WTC11 (cell line): ENCODE measurements around the gene OXSR1. TPM values are rescaled to one million over a fixed set of nuclear protein-coding genes. Genes with fewer than 3 reads are reported as not detected.
"Not testable (repeated sequence)": the region's sequence is repeated elsewhere in the genome, so short reads cannot be mapped to it uniquely, and the experiment has no call there.

Experiments
- ATAC-seq: fragments of 200-7000 bp; cut with Tn5 transposase; 2 replicates; pipeline ENCODE4 v1.10.0; 2021; ENCODE audit warnings: mild to moderate bottlenecking, moderate library complexity
- CTCF ChIA-PET: fragments of 300-600 bp; sonication (Branson Sonifier 250); formaldehyde crosslinking; loops from one replicate; lab custom pipeline; 2021; ENCODE audit warnings: antibody characterized with exemption; lab: Charles Lee
- POLR2A ChIA-PET: fragments of 350-600 bp; sonication (Branson Sonifier 250); formaldehyde crosslinking; loops from one replicate; lab custom pipeline; 2021; ENCODE audit warnings: antibody characterized with exemption; lab: Charles Lee
- DNase-seq: peaks from one replicate; pipeline ENCODE4 v3.0.0; 2021; ENCODE audit warnings: low spot score
- H3K27ac Mint-ChIP-seq: 2 replicates; pipeline ENCODE4 v1.8.0; 2021; ENCODE audit warnings: mixed read lengths
- H3K27me3 Mint-ChIP-seq: 2 replicates; pipeline ENCODE4 v1.8.0; 2021; ENCODE audit warnings: low read depth, mild to moderate bottlenecking, moderate library complexity, mixed read lengths
- H3K36me3 Mint-ChIP-seq: 2 replicates; pipeline ENCODE4 v1.8.0; 2021; ENCODE audit warnings: mixed read lengths
- H3K4me1 Mint-ChIP-seq: 2 replicates; pipeline ENCODE4 v1.8.0; 2022; ENCODE audit warnings: mixed read lengths
- H3K4me3 Mint-ChIP-seq: 2 replicates; pipeline ENCODE4 v1.8.0; 2021; ENCODE audit warnings: mild to moderate bottlenecking, moderate library complexity, mixed read lengths
- H3K9me3 Mint-ChIP-seq: 2 replicates; pipeline ENCODE4 v1.8.0; 2021; ENCODE audit warnings: mixed read lengths
- CREB1 ChIP-seq: sonication (generic); formaldehyde crosslinking; IDR thresholded peaks from 2 replicates; pipeline ENCODE4 v1.8.0; 2023; ENCODE audit warnings: mild to moderate bottlenecking, missing genetic modification reagents
- EMX1 ChIP-seq: fragments of 250-450 bp; sonication (Bioruptor Pico); IDR thresholded peaks from 2 replicates; pipeline ENCODE4 v1.8.0; 2021; ENCODE audit warnings: mild to moderate bottlenecking
- FOXP1 ChIP-seq: sonication (generic); formaldehyde crosslinking; IDR thresholded peaks from 2 replicates; pipeline ENCODE4 v1.8.0; 2022; ENCODE audit warnings: missing genetic modification reagents, mild to moderate bottlenecking, moderate library complexity, borderline replicate concordance
- GTF2I ChIP-seq: fragments of 250-450 bp; sonication (Bioruptor Pico); conservative IDR thresholded peaks from 2 replicates; pipeline ENCODE4 v1.4.0; 2021; ENCODE audit warnings: mild to moderate bottlenecking
- HMGA2 ChIP-seq: fragments of 250-450 bp; sonication (Bioruptor Pico); IDR thresholded peaks from 2 replicates; pipeline ENCODE4 v1.4.0; 2021; ENCODE audit warnings: mild to moderate bottlenecking, moderate library complexity
- IRF2 ChIP-seq: sonication (generic); formaldehyde crosslinking; IDR thresholded peaks from 2 replicates; pipeline ENCODE4 v1.8.0; 2022; ENCODE audit warnings: low read depth, missing genetic modification reagents, borderline replicate concordance
- MYBL2 ChIP-seq: sonication (generic); formaldehyde crosslinking; IDR thresholded peaks from 2 replicates; pipeline ENCODE4 v1.8.1; 2023; ENCODE audit warnings: mild to moderate bottlenecking, moderate library complexity, missing genetic modification reagents
- NR2C2 ChIP-seq: sonication (generic); formaldehyde crosslinking; IDR thresholded peaks from 2 replicates; pipeline ENCODE4 v1.8.0; 2022; ENCODE audit warnings: mild to moderate bottlenecking, missing genetic modification reagents
- NR3C1 ChIP-seq: sonication (generic); formaldehyde crosslinking; conservative IDR thresholded peaks from 2 replicates; pipeline ENCODE4 v1.8.1; 2023; ENCODE audit warnings: low read depth, mild to moderate bottlenecking, missing genetic modification reagents
- SOX15 ChIP-seq: fragments of 250-450 bp; sonication (Bioruptor Pico); IDR thresholded peaks from 2 replicates; pipeline ENCODE4 v1.9.0; 2021; ENCODE audit warnings: mild to moderate bottlenecking
- TCF7 ChIP-seq: sonication (generic); formaldehyde crosslinking; IDR thresholded peaks from 2 replicates; pipeline ENCODE4 v1.8.0; 2022; ENCODE audit warnings: mild to moderate bottlenecking, low read depth, missing genetic modification reagents, moderate library complexity
- TP53 ChIP-seq: sonication (generic); formaldehyde crosslinking; IDR thresholded peaks from 2 replicates; pipeline ENCODE4 v1.8.1; 2023; ENCODE audit warnings: mild to moderate bottlenecking, missing genetic modification reagents
- ZBTB21 ChIP-seq: sonication (generic); formaldehyde crosslinking; IDR thresholded peaks from 2 replicates; pipeline ENCODE4 v1.8.1; 2023; ENCODE audit warnings: mild to moderate bottlenecking, missing genetic modification reagents, borderline replicate concordance
- ZNF232 ChIP-seq: sonication (generic); formaldehyde crosslinking; IDR thresholded peaks from 2 replicates; pipeline ENCODE4 v1.8.0; 2022; ENCODE audit warnings: mild to moderate bottlenecking, missing genetic modification reagents
- ZNF416 ChIP-seq: fragments of 250-450 bp; sonication (Bioruptor Pico); IDR thresholded peaks from 2 replicates; pipeline ENCODE4 v1.9.0; 2021; ENCODE audit warnings: mild to moderate bottlenecking, inconsistent platforms
- total RNA-seq: library from RNA; stranded (reverse); gene quantifications from 3 replicates; pipeline ENCODE4 v1.2.3, GENCODE V29; 2021
- TF ChIP-seq, protein P1 (sequence below): sonication (generic); formaldehyde crosslinking; IDR thresholded peaks from 2 replicates; pipeline ENCODE4 v1.8.1; 2023; ENCODE audit warnings: mild to moderate bottlenecking, missing genetic modification reagents
- TF ChIP-seq, protein P2 (sequence below): sonication (generic); formaldehyde crosslinking; IDR thresholded peaks from 2 replicates; pipeline ENCODE4 v1.8.1; 2022; ENCODE audit warnings: mild to moderate bottlenecking, moderate library complexity, missing genetic modification reagents
- TF ChIP-seq, protein P3 (sequence below): fragments of 250-450 bp; sonication (Bioruptor Pico); IDR thresholded peaks from 2 replicates; pipeline ENCODE4 v2.1.2; 2022; ENCODE audit warnings: mild to moderate bottlenecking, moderate library complexity
- TF ChIP-seq, protein P4 (sequence below): sonication (generic); formaldehyde crosslinking; IDR thresholded peaks from 2 replicates; pipeline ENCODE4 v1.8.1; 2022; ENCODE audit warnings: missing genetic modification reagents, borderline replicate concordance
- TF ChIP-seq, protein P5 (sequence below): fragments of 250-450 bp; sonication (Bioruptor Pico); conservative IDR thresholded peaks from 2 replicates; pipeline ENCODE4 v1.9.0; 2021; ENCODE audit warnings: mild to moderate bottlenecking
- TF ChIP-seq, protein P6 (sequence below): sonication (generic); formaldehyde crosslinking; IDR thresholded peaks from 2 replicates; pipeline ENCODE4 v1.8.0; 2022; ENCODE audit warnings: mild to moderate bottlenecking, missing genetic modification reagents
- TF ChIP-seq, protein P7 (sequence below): sonication (generic); formaldehyde crosslinking; IDR thresholded peaks from 2 replicates; pipeline ENCODE4 v1.8.0; 2022; ENCODE audit warnings: mild to moderate bottlenecking, missing genetic modification reagents

The OXSR1 gene
- total RNA-seq, 1 experiment from 2014 or later: 50.6 TPM

DNA sequence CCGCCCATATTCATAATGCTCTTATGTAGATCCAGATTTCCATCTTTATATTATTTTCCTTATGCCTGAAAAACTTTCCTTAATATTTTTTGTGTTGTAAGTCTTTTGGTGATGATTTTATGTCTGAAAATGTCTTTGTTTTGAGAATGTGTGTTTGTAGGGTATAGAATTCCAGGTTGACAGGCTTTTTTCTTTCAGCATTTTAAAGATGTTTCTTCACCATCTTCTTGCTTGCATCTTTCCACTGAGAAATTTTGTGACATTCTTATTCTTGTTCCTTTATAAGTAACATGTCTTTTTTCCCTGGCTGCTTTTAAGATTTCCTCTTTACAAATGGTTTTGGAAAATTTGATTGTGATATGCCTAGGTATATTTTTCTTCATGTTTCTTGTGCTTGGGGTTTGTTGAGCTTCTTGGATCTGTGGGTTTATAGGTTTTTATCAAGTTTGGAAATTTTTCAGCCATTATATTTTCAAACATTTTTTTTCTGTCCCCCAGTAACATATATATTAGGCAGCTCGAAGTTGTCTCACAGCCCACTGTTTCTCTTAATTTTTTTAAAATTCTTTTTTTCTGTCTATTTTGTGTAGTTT, 73.2 kb downstream of the OXSR1 start:
- H3K27ac Mint-ChIP-seq: no peak overlapping the region
- peaks cover 11% of the 10 kb centered on the region; the same call in 1 of the 2 replicates for H3K9me3 Mint-ChIP-seq
- TF ChIP-seq NR2C2 (no peak), IRF2 (CRISPR knock-in tag) (no peak), MYBL2 (CRISPR knock-in tag) (no peak), GTF2I (CRISPR knock-in tag) (no peak), FOXP1 (CRISPR knock-in tag) (no peak), EMX1 (CRISPR knock-in tag) (no peak), CREB1 (CRISPR knock-in tag) (no peak), NR3C1 (CRISPR knock-in tag) (no peak), TCF7 (CRISPR knock-in tag) (no peak), ZNF232 (CRISPR knock-in tag) (no peak)
- TF ChIP-seq, protein P1, sequence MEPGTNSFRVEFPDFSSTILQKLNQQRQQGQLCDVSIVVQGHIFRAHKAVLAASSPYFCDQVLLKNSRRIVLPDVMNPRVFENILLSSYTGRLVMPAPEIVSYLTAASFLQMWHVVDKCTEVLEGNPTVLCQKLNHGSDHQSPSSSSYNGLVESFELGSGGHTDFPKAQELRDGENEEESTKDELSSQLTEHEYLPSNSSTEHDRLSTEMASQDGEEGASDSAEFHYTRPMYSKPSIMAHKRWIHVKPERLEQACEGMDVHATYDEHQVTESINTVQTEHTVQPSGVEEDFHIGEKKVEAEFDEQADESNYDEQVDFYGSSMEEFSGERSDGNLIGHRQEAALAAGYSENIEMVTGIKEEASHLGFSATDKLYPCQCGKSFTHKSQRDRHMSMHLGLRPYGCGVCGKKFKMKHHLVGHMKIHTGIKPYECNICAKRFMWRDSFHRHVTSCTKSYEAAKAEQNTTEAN (CRISPR knock-in tag): no peak
- TF ChIP-seq, protein P2, sequence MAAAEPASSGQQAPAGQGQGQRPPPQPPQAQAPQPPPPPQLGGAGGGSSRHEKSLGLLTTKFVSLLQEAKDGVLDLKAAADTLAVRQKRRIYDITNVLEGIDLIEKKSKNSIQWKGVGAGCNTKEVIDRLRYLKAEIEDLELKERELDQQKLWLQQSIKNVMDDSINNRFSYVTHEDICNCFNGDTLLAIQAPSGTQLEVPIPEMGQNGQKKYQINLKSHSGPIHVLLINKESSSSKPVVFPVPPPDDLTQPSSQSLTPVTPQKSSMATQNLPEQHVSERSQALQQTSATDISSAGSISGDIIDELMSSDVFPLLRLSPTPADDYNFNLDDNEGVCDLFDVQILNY: no peak
- TF ChIP-seq, protein P3, sequence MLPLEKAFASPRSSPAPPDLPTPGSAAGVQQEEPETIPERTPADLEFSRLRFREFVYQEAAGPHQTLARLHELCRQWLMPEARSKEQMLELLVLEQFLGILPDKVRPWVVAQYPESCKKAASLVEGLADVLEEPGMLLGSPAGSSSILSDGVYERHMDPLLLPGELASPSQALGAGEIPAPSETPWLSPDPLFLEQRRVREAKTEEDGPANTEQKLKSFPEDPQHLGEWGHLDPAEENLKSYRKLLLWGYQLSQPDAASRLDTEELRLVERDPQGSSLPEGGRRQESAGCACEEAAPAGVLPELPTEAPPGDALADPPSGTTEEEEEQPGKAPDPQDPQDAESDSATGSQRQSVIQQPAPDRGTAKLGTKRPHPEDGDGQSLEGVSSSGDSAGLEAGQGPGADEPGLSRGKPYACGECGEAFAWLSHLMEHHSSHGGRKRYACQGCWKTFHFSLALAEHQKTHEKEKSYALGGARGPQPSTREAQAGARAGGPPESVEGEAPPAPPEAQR (CRISPR knock-in tag): no peak
- TF ChIP-seq, protein P4, sequence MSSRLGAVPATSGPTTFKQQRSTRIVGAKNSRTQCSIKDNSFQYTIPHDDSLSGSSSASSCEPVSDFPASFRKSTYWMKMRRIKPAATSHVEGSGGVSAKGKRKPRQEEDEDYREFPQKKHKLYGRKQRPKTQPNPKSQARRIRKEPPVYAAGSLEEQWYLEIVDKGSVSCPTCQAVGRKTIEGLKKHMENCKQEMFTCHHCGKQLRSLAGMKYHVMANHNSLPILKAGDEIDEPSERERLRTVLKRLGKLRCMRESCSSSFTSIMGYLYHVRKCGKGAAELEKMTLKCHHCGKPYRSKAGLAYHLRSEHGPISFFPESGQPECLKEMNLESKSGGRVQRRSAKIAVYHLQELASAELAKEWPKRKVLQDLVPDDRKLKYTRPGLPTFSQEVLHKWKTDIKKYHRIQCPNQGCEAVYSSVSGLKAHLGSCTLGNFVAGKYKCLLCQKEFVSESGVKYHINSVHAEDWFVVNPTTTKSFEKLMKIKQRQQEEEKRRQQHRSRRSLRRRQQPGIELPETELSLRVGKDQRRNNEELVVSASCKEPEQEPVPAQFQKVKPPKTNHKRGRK: no peak
- H3K4me3 Mint-ChIP-seq: no peak overlapping the region
- no peaks in the 10 kb centered on the region for H3K27me3 Mint-ChIP-seq
- peaks cover 55% of the 10 kb centered on the region for H3K36me3 Mint-ChIP-seq
- no peak for DNase-seq
- H3K4me1 Mint-ChIP-seq: no peaks in the 10 kb centered on the region
- ChIA-PET POLR2A (no interaction called here), CTCF (no interaction called here)
- no peak for ATAC-seq

DNA sequence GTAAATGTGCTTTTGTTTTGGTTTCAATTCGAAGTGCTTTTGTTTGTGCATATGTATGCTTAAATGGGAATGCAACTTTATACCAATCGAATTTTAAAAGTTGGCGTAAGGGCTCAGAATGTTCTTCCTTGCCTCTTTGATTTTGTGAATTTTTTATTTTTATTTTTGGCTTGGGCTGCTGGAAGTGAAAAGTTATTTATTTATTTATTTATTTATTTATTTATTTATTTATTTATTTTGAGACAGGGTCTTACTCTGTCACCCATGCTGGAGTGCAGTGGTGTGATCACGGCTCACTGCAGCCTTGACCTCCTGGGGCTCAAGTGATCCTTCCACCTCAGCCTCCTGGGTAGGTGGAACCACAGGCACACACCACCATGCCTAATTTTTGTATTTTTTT, 77.5 kb downstream of the OXSR1 start:
- H3K9me3 Mint-ChIP-seq, CTCF ChIA-PET, H3K4me1 Mint-ChIP-seq, DNase-seq, ATAC-seq, H3K4me3 Mint-ChIP-seq, POLR2A ChIA-PET, H3K27ac Mint-ChIP-seq, H3K27me3 Mint-ChIP-seq: not testable (repeated sequence)
- TF ChIP-seq HMGA2 (CRISPR knock-in tag): 0 out of 2 replicates have a peak, but pooled peaks have one; percentile 10
- H3K36me3 Mint-ChIP-seq: peaks cover 39% of the 10 kb centered on the region

DNA sequence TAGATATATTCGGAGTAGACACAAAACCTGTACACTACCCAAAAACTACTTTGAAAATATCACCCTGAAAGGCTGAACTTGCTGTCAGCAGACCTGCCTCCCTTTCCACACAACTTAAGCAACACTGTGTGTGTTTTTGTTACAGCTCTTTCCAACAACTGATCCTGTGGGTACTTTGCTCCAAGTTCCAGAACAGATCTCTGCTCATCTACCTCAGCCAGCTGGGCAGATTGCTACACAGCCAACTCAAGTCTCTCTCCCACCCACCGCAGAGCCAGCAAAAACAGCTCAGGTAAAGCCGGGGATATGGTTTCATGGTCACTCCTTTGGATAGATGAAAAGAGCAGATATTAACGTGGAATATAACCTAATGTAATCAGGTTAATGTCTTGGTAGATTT, 80.6 kb downstream of the OXSR1 start:
- H3K4me3 Mint-ChIP-seq: no peak overlapping the region
- CTCF ChIA-PET: no interaction called here
- H3K36me3 Mint-ChIP-seq: peaks cover 25% of the 10 kb centered on the region
- POLR2A ChIA-PET: no interaction called here
- no peaks in the 10 kb centered on the region for H3K27me3 Mint-ChIP-seq
- ATAC-seq: no peak
- DNase-seq: no peak
- no peak overlapping the region for H3K27ac Mint-ChIP-seq
- H3K4me1 Mint-ChIP-seq: no peaks in the 10 kb centered on the region; the same call in 1 of the 2 replicates
- no peaks in the 10 kb centered on the region for H3K9me3 Mint-ChIP-seq
- TF ChIP-seq ZNF416 (CRISPR knock-in tag) (no peak), TP53 (CRISPR knock-in tag) (no peak), ZBTB21 (CRISPR knock-in tag) (no peak), SOX15 (no peak)
- TF ChIP-seq, protein P5, sequence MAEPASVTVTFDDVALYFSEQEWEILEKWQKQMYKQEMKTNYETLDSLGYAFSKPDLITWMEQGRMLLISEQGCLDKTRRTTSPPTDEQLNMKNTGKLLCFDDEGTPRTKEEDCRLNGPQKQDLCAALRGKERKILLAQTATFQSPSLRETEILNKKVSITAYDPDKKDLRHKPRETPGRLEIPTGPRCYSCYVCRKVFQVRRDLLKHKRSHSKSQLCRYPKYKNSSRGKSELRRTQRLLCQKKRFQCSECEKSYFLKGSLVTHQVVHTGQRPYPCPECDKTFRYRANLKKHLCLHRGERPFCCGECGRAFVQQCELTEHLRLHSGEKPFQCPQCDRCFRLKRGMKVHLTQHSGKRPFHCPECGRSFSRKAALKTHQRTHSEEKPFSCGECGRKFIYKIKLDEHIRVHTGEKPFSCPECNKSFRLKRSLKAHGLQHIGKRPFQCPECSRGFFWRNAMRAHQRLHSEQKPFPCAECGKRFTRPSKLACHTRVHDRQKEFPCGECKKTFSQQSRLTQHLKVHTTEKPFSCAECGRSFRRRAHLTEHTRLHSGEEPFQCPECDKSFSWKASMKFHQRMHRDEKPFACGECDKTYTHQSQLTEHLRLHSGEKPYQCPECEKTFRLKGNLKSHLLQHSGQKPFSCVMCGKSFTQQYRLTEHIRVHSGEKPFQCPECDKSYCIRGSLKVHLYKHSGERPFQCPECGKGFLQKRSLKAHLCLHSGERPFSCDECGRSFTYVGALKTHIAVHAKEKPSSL (CRISPR knock-in tag): no peak
- TF ChIP-seq, protein P4: no peak
- TF ChIP-seq, protein P6, sequence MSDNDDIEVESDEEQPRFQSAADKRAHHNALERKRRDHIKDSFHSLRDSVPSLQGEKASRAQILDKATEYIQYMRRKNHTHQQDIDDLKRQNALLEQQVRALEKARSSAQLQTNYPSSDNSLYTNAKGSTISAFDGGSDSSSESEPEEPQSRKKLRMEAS: no peak
- TF ChIP-seq, protein P7, sequence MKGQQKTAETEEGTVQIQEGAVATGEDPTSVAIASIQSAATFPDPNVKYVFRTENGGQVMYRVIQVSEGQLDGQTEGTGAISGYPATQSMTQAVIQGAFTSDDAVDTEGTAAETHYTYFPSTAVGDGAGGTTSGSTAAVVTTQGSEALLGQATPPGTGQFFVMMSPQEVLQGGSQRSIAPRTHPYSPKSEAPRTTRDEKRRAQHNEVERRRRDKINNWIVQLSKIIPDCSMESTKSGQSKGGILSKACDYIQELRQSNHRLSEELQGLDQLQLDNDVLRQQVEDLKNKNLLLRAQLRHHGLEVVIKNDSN (CRISPR knock-in tag): no peak
